ENCODE results near the gene FH.

The FH gene

DNA sequence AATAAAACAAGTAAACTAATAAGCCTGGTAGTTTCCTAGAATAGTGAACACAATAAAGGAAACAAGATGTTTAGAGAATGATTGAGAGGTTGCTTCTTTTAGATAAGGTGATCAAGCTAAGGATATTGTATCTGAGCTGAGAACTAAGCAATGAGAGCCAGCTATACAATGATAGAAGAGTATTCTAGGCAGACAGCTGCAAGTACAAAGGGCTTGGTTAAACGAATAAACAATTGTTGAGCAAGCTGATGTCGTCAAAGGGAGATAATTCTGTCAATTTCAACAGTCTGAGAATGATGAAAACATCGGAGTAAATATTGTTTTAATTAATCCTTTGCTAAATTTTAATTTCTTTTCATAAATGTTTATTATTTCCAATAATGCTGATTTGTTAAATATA, 5.5 kb upstream of the FH start:
- H3K4me3 ChIP-seq (ENCODE audit: low read depth, low read length), result no peak overlapping the region
- ChIA-PET CTCF (interaction anchor here (0.6 kb wide), 1 partner anchor 769 kb away, joined by 6 read pairs; no protein-coding TSS in a partner anchor), POLR2A (no interaction called here)
- no peaks in the 10 kb centered on the region for H3K4me1 ChIP-seq (ENCODE audit: control insufficient read depth, insufficient read depth, low read length)
- no peaks in the 10 kb centered on the region for H3K36me3 ChIP-seq (ENCODE audit: control insufficient read depth in 2 of 2, insufficient read depth in 1 of 2, low read length in 2 of 2)
- H3K27ac ChIP-seq (ENCODE audit: extremely low read depth, low read depth, low read length), result no peak overlapping the region
- no peak for TF ChIP-seq TRIM28 (IDR thresholded peaks at IDR 0.05; ENCODE audit: borderline replicate concordance, low read length)
- TF ChIP-seq, protein P1, sequence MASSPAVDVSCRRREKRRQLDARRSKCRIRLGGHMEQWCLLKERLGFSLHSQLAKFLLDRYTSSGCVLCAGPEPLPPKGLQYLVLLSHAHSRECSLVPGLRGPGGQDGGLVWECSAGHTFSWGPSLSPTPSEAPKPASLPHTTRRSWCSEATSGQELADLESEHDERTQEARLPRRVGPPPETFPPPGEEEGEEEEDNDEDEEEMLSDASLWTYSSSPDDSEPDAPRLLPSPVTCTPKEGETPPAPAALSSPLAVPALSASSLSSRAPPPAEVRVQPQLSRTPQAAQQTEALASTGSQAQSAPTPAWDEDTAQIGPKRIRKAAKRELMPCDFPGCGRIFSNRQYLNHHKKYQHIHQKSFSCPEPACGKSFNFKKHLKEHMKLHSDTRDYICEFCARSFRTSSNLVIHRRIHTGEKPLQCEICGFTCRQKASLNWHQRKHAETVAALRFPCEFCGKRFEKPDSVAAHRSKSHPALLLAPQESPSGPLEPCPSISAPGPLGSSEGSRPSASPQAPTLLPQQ (tag by site-specific recombination; IDR thresholded peaks at IDR 0.05), result no peak
- TF ChIP-seq, protein P2, sequence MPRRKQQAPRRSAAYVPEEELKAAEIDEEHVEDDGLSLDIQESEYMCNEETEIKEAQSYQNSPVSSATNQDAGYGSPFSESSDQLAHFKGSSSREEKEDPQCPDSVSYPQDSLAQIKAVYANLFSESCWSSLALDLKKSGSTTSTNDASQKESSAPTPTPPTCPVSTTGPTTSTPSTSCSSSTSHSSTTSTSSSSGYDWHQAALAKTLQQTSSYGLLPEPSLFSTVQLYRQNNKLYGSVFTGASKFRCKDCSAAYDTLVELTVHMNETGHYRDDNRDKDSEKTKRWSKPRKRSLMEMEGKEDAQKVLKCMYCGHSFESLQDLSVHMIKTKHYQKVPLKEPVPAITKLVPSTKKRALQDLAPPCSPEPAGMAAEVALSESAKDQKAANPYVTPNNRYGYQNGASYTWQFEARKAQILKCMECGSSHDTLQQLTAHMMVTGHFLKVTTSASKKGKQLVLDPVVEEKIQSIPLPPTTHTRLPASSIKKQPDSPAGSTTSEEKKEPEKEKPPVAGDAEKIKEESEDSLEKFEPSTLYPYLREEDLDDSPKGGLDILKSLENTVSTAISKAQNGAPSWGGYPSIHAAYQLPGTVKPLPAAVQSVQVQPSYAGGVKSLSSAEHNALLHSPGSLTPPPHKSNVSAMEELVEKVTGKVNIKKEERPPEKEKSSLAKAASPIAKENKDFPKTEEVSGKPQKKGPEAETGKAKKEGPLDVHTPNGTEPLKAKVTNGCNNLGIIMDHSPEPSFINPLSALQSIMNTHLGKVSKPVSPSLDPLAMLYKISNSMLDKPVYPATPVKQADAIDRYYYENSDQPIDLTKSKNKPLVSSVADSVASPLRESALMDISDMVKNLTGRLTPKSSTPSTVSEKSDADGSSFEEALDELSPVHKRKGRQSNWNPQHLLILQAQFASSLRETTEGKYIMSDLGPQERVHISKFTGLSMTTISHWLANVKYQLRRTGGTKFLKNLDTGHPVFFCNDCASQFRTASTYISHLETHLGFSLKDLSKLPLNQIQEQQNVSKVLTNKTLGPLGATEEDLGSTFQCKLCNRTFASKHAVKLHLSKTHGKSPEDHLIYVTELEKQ (tag by site-specific recombination; IDR thresholded peaks at IDR 0.05; ENCODE audit: borderline replicate concordance), result no peak
- TF ChIP-seq ZNF214 (tag by site-specific recombination; IDR thresholded peaks at IDR 0.05; ENCODE audit: borderline replicate concordance), result no peak
- TF ChIP-seq ZNF169 (tag by site-specific recombination; IDR thresholded peaks at IDR 0.05), result no peak
- TF ChIP-seq HOXD13 (CRISPR knock-in tag; IDR thresholded peaks at IDR 0.05; ENCODE audit: borderline replicate concordance), result no peak
- TF ChIP-seq, protein P3, sequence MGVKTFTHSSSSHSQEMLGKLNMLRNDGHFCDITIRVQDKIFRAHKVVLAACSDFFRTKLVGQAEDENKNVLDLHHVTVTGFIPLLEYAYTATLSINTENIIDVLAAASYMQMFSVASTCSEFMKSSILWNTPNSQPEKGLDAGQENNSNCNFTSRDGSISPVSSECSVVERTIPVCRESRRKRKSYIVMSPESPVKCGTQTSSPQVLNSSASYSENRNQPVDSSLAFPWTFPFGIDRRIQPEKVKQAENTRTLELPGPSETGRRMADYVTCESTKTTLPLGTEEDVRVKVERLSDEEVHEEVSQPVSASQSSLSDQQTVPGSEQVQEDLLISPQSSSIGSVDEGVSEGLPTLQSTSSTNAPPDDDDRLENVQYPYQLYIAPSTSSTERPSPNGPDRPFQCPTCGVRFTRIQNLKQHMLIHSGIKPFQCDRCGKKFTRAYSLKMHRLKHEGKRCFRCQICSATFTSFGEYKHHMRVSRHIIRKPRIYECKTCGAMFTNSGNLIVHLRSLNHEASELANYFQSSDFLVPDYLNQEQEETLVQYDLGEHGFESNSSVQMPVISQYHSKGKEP (tag by site-specific recombination; IDR thresholded peaks at IDR 0.05), result no peak
- no peaks in the 10 kb centered on the region for H3K9me3 ChIP-seq (ENCODE audit: control insufficient read depth, insufficient read depth, low read depth, low read length)

DNA sequence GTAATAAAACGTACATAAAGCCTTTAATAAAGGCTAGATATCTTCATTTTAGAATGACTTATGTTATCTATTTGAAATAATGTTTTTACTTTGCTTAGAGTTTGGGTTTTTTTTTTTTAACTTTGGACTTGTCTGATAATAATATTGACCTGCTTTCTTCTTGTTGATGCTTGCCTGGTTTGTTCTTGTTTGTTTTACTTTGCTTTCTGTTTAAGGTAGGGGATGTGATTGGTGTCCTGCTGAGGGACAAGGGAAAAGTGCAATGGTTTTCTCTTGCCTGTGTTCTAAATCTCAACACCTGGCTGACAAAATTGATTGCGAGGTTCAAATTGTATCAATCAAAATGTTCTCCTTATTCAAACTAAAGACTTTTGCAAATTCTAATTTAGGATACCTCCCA, 2.2 kb upstream of the FH start:
- H3K9me3 ChIP-seq (ENCODE audit: control insufficient read depth, insufficient read depth, low read depth, low read length), result no peaks in the 10 kb centered on the region
- ChIA-PET POLR2A (no interaction called here), CTCF (interaction anchor here (0.6 kb wide), 1 partner anchor 32 kb away, joined by 4 read pairs; no protein-coding TSS in a partner anchor)
- TF ChIP-seq SP3 (tag by site-specific recombination; IDR thresholded peaks at IDR 0.05) (no peak), ZNF521 (tag by site-specific recombination; IDR thresholded peaks at IDR 0.05) (no peak), ZNF248 (tag by site-specific recombination; IDR thresholded peaks at IDR 0.05) (no peak), ZNF596 (tag by site-specific recombination; IDR thresholded peaks at IDR 0.05) (no peak), KLF16 (tag by site-specific recombination; IDR thresholded peaks at IDR 0.05) (no peak), ZNF76 (tag by site-specific recombination; IDR thresholded peaks at IDR 0.05; ENCODE audit: borderline replicate concordance, low read depth) (no peak)
- TF ChIP-seq, protein P4, sequence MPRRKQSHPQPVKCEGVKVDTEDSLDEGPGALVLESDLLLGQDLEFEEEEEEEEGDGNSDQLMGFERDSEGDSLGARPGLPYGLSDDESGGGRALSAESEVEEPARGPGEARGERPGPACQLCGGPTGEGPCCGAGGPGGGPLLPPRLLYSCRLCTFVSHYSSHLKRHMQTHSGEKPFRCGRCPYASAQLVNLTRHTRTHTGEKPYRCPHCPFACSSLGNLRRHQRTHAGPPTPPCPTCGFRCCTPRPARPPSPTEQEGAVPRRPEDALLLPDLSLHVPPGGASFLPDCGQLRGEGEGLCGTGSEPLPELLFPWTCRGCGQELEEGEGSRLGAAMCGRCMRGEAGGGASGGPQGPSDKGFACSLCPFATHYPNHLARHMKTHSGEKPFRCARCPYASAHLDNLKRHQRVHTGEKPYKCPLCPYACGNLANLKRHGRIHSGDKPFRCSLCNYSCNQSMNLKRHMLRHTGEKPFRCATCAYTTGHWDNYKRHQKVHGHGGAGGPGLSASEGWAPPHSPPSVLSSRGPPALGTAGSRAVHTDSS (tag by site-specific recombination; IDR thresholded peaks at IDR 0.05), result no peak
- no peaks in the 10 kb centered on the region for H3K4me1 ChIP-seq (ENCODE audit: control insufficient read depth, insufficient read depth, low read length)
- peaks cover 0 to 4% of the 10 kb centered on the region in 2 experiments; a peak in 1 of 3 replicates for H3K36me3 ChIP-seq (ENCODE audit: control insufficient read depth in 2 of 2, insufficient read depth in 1 of 2, low read length in 2 of 2)
- H3K4me3 ChIP-seq (ENCODE audit: low read depth, low read length), result no peak overlapping the region
- no peak overlapping the region for H3K27ac ChIP-seq (ENCODE audit: extremely low read depth, low read depth, low read length)

Data from HEK293 (cell line).